HG02623 (cell line): Measurements from ENCODE around the gene IGFN1.

ENCODE experiments used
- ATAC-seq: cut with Tn5 transposase; IDR thresholded peaks from one replicate; pipeline ENCODE4 v1.9.1; 2021; ENCODE audit warnings: moderate library complexity; ENCODE audit not compliant: unreplicated experiment

IGFN1 gene

GRCh38 chr1:201215531-201216357, 25.1 kb downstream of the IGFN1 start:
- no peak for ATAC-seq

DNA sequence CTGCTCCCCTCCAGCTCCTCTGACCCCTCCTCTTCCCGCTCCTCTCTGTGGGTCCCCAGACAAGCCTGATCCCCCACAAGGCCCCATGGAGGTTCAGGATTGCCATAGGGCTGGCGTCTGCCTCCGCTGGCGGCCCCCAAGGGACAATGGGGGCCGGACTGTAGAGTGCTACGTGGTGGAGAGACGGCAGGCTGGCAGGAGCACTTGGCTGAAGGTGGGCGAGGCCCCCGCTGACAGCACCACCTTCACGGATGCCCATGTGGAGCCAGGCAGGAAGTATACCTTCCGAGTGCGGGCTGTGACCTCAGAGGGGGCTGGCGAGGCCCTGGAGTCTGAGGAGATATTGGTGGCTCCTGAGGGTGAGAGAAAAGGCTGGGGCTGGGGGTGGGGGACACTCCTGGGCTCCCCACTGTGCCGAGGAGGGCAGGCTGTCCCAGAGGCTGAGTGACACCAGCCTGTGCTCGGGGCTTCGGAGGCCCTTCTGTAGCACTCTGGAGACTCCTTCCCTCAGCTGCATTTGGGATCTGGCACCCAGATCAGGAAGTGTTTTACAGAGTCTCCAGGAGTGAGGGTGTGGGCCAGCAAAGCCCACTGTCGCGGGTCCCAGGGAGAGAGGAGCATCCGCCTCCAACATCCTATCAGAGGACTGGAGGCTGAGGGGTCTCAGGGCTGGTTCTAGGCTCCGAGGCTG, 25.9 kb downstream of the IGFN1 start:
- ATAC-seq: no peak

DNA sequence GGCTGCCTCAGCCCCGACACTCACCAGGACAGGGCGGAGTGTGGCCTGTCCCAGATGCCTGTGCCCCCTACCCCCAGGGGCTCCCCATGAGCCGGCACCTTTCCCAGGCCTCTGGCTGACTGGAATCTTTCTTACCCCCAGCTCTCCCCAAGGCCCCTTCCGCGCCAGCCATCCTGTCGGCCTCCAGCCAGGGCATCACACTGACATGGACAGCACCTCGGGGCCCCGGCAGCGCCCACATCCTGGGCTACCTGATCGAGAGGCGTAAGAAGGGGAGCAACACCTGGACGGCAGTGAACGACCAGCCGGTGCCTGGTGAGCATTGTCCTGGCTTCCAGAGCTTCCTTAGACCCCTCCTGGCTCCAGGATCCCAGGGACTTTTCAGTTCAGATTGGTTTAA, 26.5 kb downstream of the IGFN1 start:
- no peak for ATAC-seq

DNA sequence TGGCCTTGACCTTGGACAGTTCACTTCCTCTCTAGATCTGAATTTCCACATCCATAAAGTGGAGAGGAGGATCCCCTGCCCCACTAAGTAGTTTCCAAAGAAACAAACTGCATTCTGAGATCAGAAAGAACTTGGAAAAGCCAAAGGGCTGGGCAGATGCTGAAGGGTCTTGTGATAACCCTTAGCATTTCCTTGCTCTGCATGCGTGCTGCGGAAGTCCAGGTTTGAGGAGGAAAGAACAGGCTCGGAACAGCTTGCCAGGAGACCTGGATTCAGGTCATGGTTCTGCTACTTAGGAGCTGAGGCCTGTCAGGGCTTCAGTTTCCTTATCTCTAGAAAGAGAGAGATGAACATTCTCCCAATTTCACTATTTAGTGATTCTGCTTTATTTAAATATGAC, 27.2 kb downstream of the IGFN1 start:
- no peak for ATAC-seq

- no peak for ATAC-seq
Observed at GRCh38 chr1:201218409-201218808, 27.8 kb downstream of the IGFN1 start.

DNA sequence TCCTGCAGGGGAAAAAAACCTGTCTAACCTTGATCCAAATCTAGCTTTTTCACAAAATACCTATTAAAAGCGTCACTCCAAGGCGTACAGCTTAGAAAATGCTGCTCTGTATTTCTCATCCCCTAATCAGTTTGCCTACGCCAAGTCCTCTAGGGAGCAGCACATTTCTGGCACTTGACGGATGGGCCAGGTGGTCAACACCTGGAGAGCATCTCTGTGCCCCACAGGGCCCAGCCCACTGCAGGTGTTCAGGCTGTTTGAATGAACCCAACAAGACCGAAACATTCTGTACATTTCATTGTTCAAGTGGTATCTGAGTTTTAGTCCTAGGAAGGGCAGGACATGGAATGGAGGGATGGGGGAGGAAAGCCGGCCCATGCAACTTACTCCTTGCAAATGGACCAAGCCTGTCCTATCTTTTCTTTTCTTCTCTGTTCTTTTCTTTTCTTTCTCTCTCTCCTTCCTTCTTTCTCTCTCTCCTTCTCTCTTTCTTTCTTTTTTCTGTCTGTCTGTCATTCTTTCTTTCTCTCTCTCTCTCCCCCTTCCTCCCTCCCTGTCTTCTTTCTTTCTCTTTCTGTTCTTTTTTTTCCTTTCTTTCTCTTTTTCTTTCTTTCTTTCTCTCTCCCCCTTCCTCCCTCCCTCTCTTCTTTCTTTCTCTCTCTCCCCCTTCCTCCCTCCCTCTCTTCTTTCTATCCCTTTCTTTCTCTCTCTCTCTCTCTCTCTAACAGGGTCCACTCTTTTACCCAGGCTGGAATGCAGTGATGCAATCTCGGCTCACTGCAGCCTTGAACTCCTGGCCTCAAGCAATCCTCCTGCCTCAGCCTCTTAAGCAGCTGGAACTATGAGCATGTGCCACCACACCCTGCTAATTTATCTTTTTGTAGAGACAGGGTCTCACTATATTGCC, 29.1 kb downstream of the IGFN1 start:
- ATAC-seq: no peak

GRCh38 chr1:201220388-201220715, 29.7 kb downstream of the IGFN1 start:
- ATAC-seq: no peak

- ATAC-seq: no peak
Observed at GRCh38 chr1:201221201-201221846, 30.7 kb downstream of the IGFN1 start.

DNA sequence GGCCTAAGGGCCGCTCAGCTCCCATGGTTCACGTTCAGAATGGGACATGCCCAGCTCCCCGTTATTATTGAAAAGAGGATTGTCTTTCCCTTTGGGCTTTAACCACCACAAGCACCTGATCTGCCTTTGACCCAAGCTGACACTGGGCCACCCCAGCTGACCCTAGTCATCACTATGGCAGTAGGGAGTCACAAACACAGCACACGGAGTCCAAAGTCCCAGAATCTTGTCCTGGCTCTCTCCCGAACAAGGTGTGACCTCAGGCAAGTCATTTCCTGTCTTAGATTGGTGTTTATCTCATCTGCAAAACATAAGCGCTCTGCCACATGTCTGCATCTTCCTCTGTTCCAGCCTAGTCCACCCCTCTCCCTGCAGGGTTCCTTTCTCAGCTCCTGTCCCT, 31.5 kb downstream of the IGFN1 start:
- ATAC-seq: no peak

DNA sequence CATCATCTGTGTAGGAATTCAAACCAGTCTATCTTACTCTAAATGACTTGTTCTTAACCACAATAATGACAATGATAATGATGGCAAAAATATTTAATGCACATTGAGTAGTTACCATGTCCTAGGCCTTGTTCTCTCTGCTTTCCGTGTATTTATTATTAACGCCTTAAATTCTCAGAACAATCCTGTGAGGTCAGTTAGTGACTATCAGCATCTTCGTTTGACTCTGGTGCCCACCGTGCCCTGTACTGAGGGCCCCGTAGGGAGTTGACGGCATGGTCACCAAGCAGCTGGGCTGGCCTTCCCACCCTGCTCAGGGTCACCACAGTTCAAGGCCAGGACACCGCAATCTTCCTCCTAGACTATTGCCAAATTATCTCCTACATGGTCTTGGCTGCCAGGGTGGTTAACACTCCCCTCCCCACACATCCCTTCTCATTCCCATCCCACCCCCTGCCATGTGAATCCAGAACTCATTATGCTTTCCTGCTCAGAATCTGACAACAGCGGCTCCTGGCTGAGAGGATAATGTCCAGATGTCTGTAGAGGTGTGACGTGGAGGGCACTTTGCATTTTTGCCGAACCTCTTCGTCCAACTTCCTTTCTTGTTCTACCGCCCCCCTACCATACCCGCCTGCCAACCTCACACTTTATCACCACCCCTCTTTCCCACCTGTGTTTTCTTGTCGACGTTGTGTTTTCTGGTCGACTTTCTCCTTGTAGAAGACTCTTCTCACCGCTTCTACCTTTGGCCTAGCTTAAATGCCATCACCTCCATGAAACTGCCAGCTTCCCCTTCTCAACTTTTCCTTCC, 33.4 kb downstream of the IGFN1 start:
- ATAC-seq: no peak

GRCh38 chr1:201224666-201225370, 34.2 kb downstream of the IGFN1 start:
- no peak for ATAC-seq

GRCh38 chr1:201226178-201226514, 35.5 kb downstream of the IGFN1 start:
- no peak for ATAC-seq

- ATAC-seq: no peak
Observed at GRCh38 chr1:201226859-201227488, 36.4 kb downstream of the IGFN1 start.

- ATAC-seq: no peak
Observed at GRCh38 chr1:201228011-201228983, 37.7 kb downstream of the IGFN1 start.

- ATAC-seq: no peak
Observed at GRCh38 chr1:201229095-201229494, 38.5 kb downstream of the IGFN1 start.

DNA sequence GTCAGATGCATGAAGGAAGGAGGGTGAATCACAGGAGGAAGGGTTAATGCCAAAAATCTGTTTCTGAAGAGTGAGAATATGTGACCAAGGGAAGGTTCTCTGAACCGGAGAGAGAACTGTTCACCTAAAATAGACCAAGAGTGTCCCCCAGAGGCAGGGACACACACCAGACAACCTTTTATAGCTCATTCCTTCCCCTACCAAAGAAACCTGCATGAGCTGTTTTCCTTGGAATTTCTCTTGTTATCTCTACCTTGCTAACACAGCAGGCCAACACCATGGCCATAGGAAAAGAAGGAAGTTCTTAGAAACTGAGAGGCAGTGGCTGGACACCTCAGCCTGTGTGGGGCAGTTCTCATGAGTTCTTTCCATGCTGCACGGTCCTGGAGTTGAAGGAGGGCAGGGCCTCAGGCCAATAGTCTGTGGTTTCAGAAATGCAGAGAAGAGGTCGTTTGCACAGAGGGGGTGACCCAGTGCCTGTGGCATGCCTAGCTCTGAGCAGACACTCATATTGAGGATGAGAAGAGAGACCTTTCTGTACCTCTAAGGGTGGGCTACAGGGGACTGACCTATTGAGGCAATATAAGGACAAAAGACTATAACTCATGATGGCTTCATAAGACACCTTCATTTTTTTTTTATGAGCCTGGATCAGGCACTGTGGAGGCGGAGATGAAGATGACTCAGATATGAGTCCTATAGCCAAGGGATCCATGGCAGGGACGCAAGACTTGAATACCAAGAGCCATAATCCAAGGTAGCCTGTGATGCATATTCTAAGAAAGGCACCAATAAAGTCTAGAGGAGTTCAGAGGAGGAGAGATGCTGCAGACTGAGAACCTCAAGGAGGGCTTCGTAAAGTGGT, 39.4 kb downstream of the IGFN1 start:
- no peak for ATAC-seq

DNA sequence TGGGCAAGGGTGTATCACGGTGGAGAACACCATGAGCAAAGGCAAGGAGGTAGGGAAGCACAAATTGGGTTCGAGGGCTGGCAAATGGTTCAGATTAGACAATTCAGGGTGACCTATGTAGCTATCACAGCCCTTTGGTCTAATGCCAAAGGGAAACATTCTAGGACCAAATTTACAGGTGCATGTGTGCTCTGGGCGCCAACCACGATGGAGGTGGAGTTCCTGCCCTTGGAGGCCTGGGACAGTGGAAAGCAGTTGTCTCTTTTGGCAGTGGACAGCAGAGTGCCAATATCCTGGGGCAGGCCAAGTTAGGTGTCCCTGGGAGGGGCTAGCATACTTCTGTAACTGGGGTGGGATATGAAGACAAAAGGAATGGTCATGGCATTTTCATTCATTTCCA, 40.1 kb downstream of the IGFN1 start:
- ATAC-seq: no peak
